Testis (tissue), 2 donors: ENCODE measurements around the gene KCNJ16.

Experiments used
- CTCF ChIP-seq, 3 experiments: fragments of 450-650 bp in 2 of 3; fragments of 200-600 bp in 1 of 3; sonication (generic) in 1 of 3; IDR thresholded peaks; one replicate each; pipeline ENCODE4 v1.5.1; 2016 to 2019; ENCODE audit warnings: antibody characterized with exemption in 3 of 3, mild to moderate bottlenecking in 2 of 3, moderate library complexity in 1 of 3
- POLR2A ChIP-seq: fragments of 450-650 bp; IDR thresholded peaks from one replicate; pipeline ENCODE4 v1.6.1; 2017; ENCODE audit warnings: antibody characterized with exemption, mild to moderate bottlenecking, moderate library complexity

GRCh38 chr17:70132505-70132904, 57.5 kb downstream of the KCNJ16 start:
- TF ChIP-seq CTCF (IDR thresholded peaks at IDR 0.05) (no peak), POLR2A (no peak)
